Mucosa of stomach (tissue), 1 donor: Measurements from ENCODE around the gene CD37.
"Not testable (repeated sequence)": the region's sequence is repeated elsewhere in the genome, so short reads cannot be mapped to it uniquely, and the experiment has no call there.

ENCODE experiments used
- H3K27me3 ChIP-seq: one replicate; pipeline ENCODE4 v1.7.0; 2013; ENCODE audit warnings: mild to moderate bottlenecking, low read length; ENCODE audit not compliant: control insufficient read depth, insufficient read depth
- H3K36me3 ChIP-seq: one replicate; pipeline ENCODE4 v1.7.0; 2013; ENCODE audit warnings: low read length; ENCODE audit not compliant: control insufficient read depth, insufficient read depth
- H3K4me1 ChIP-seq: one replicate; pipeline ENCODE4 v1.7.0; 2013; ENCODE audit warnings: mild to moderate bottlenecking, low read length; ENCODE audit not compliant: control insufficient read depth, insufficient read depth
- H3K4me3 ChIP-seq: one replicate; pipeline ENCODE4 v1.7.0; 2013; ENCODE audit warnings: low read length
- H3K9ac ChIP-seq: one replicate; pipeline ENCODE4 v1.7.0; 2013; ENCODE audit warnings: mild to moderate bottlenecking, low read length, moderate library complexity
- H3K9me3 ChIP-seq: one replicate; pipeline ENCODE4 v1.7.0; 2013; ENCODE audit warnings: mild to moderate bottlenecking, low read length, moderate library complexity; ENCODE audit not compliant: control insufficient read depth
- donor health status: Pancreatic carcinoma.

The CD37 gene, protein sequence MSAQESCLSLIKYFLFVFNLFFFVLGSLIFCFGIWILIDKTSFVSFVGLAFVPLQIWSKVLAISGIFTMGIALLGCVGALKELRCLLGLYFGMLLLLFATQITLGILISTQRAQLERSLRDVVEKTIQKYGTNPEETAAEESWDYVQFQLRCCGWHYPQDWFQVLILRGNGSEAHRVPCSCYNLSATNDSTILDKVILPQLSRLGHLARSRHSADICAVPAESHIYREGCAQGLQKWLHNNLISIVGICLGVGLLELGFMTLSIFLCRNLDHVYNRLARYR

DNA sequence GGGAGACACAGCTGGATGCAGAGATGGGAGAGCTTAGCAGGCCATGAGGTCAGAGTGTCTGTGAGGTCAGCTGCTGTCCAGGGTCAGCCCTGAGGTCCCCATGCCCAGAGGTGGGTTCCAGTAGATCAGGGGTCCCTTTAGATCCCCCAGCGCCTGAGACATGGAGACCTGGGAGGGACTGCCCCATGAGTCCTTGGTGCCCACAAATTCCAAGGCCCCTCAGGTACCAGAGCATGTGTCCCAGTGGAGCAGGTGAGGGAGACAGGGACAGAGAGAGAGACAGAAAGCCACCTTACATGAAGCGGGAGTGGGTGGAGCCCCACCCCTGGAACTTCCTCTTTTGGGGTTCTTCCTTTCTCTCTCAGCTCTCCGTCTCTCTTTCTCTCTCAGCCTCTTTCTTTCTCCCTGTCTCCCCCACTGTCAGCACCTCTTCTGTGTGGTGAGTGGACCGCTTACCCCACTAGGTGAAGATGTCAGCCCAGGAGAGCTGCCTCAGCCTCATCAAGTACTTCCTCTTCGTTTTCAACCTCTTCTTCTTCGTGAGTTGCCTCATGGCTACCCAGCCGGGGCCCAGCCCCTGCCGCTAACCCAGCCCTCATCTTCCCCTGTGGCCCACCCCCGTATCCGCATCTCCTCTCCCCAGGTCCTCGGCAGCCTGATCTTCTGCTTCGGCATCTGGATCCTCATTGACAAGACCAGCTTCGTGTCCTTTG is at the start of gene CD37:
Gene CD37, plus strand, starts transcription at position 336 of the 713 bp plus-strand sequence. Its CDS starts 135 bp downstream, at position 471.
- H3K36me3 ChIP-seq: no peaks in the 10 kb centered on the region
- no peak within 1 kb of the TSS for H3K9ac ChIP-seq
- H3K4me3 ChIP-seq: no peak within 1 kb of the TSS
- no peaks in the 10 kb centered on the region for H3K27me3 ChIP-seq
- no peaks in the 10 kb centered on the region for H3K9me3 ChIP-seq
- peaks cover 11% of the 10 kb centered on the region for H3K4me1 ChIP-seq

- Histone ChIP-seq H3K4me3 (no peak overlapping the region), H3K36me3 (no peaks in the 10 kb centered on the region), H3K27me3 (peaks cover 4% of the 10 kb centered on the region), H3K4me1 (no peaks in the 10 kb centered on the region), H3K9me3 (no peaks in the 10 kb centered on the region), H3K9ac (no peak overlapping the region)
Observed at GRCh38 chr19:49287141-49287770, 48.0 kb upstream of the CD37 start.

DNA sequence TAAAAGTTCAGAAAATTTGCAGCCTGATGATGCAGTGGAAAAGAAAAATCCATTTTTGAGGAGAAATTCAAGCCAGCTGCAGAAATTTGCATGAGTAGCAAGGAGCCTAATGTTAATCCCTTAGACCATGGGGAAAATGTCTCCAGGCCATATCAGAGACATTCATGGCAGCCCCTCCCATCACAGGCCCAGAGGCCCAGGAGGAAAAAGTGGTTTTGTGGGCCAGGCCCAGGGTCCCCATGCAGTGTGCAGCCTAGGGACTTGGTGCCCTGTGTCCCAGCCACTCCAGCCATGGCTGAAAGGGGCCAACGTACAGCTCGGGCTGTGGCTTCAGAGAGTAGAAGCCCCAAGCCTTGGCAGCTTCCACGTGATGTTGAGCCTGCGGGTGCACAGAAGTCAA is 47.0 kb upstream of the CD37 start:
- H3K27me3 ChIP-seq, H3K9ac ChIP-seq, H3K4me3 ChIP-seq, H3K9me3 ChIP-seq, H3K4me1 ChIP-seq, H3K36me3 ChIP-seq: not testable (repeated sequence)

GRCh38 chr19:49289286-49289685 is 45.9 kb upstream of the CD37 start:
- not testable (repeated sequence) for H3K27me3 ChIP-seq, H3K36me3 ChIP-seq, H3K4me3 ChIP-seq, H3K9me3 ChIP-seq, H3K4me1 ChIP-seq, H3K9ac ChIP-seq

DNA sequence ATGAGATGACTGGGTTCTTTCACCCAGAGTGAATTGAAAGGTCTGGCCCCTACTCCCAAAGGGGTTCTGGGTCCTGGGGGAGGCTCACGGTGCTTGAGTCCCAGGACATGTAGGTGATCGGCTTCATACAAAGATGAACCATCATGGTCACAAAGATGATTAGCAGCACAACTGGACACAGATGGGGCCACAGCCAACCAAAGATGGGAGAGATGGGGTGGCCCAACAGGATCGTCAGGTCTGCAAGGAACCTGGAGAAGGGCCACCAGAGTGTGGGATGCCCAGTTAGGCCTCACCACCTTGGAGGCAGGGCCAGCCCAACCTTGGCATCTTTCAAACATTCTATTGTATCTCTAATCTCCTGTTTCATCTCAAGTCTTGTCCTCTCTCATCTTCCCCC is 44.7 kb upstream of the CD37 start:
- Histone ChIP-seq H3K9me3 (no peaks in the 10 kb centered on the region), H3K9ac (no peak overlapping the region), H3K4me1 (no peaks in the 10 kb centered on the region), H3K36me3 (no peaks in the 10 kb centered on the region), H3K27me3 (peaks cover 4% of the 10 kb centered on the region), H3K4me3 (no peak overlapping the region)

GRCh38 chr19:49294401-49294800 is 40.8 kb upstream of the CD37 start:
- H3K9me3 ChIP-seq: no peaks in the 10 kb centered on the region
- H3K4me1 ChIP-seq: no peaks in the 10 kb centered on the region
- H3K9ac ChIP-seq: no peak overlapping the region
- no peak overlapping the region for H3K4me3 ChIP-seq
- H3K36me3 ChIP-seq: no peaks in the 10 kb centered on the region
- no peaks in the 10 kb centered on the region for H3K27me3 ChIP-seq

DNA sequence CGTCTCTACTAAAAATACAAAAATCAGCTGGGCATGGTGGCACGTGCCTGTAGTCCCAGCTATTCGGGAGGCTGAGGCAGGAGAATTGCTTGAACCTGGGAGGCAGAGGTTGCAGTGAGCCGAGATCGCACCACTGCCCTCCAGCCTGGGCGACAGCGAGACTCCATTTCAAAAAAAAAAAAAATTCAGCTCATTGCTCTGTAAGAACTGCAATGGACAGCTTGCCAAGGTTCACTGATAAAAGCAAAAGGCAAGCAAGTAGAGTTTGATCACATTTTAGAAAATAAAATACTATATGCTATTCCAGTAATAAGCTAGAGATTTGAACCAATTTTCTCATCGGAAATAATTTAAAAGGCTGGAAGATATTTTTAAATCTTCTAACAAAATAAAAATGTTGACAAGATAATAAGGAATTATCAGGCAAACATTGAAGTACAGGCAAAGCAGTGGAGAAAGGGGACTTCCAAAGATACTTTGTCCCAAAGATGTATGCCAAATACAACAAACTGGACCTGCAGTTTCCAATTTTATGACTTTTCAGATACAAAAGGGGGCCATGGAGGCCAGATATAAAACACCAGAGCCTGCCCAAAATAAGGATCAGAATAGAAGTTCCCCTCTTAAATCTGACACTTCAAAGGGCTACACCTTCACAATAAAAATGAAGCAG is 39.9 kb upstream of the CD37 start:
- H3K36me3 ChIP-seq: no peaks in the 10 kb centered on the region
- no peak overlapping the region for H3K4me3 ChIP-seq
- H3K9me3 ChIP-seq: no peaks in the 10 kb centered on the region
- no peaks in the 10 kb centered on the region for H3K4me1 ChIP-seq
- no peak overlapping the region for H3K9ac ChIP-seq
- H3K27me3 ChIP-seq: no peaks in the 10 kb centered on the region

DNA sequence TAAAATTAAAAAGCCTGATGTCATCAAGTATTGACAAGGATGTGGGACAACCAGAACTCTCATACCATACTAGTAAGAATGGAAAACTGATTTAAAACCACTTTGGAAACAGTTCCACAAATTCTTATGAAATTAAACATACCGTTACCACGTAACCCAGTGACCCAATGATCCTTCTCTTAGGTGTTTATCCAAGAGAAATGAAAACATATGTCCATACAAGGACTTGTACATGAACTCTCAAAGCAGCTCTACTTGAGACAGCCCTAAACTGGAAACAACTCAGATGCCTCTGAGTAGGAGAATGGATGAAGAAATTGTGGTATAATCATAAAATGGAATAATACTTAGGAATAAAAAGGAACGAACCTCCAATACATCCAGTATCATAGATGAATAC is 37.8 kb upstream of the CD37 start:
- no peaks in the 10 kb centered on the region for H3K36me3 ChIP-seq
- H3K27me3 ChIP-seq: no peaks in the 10 kb centered on the region
- H3K9me3 ChIP-seq: no peaks in the 10 kb centered on the region
- no peaks in the 10 kb centered on the region for H3K4me1 ChIP-seq
- no peak overlapping the region for H3K9ac ChIP-seq
- no peak overlapping the region for H3K4me3 ChIP-seq

GRCh38 chr19:49298653-49299052 is 36.6 kb upstream of the CD37 start:
- not testable (repeated sequence) for H3K9ac ChIP-seq, H3K9me3 ChIP-seq, H3K36me3 ChIP-seq, H3K4me1 ChIP-seq, H3K27me3 ChIP-seq, H3K4me3 ChIP-seq

GRCh38 chr19:49301165-49301865 is 33.9 kb upstream of the CD37 start:
- H3K4me3 ChIP-seq: no peak overlapping the region
- no peaks in the 10 kb centered on the region for H3K9me3 ChIP-seq
- H3K36me3 ChIP-seq: no peaks in the 10 kb centered on the region
- no peaks in the 10 kb centered on the region for H3K27me3 ChIP-seq
- H3K9ac ChIP-seq: no peak overlapping the region
- H3K4me1 ChIP-seq: no peaks in the 10 kb centered on the region

GRCh38 chr19:49301866-49302252 is 33.3 kb upstream of the CD37 start:
- no peak overlapping the region for H3K4me3 ChIP-seq
- no peak overlapping the region for H3K9ac ChIP-seq
- no peaks in the 10 kb centered on the region for H3K4me1 ChIP-seq
- no peaks in the 10 kb centered on the region for H3K36me3 ChIP-seq
- H3K27me3 ChIP-seq: no peaks in the 10 kb centered on the region
- H3K9me3 ChIP-seq: no peaks in the 10 kb centered on the region
